Cardiac septum (tissue), 1 donor: ENCODE data around the gene AOC2. TPM values are rescaled to one million over a fixed set of nuclear protein-coding genes. Genes with fewer than 3 reads are reported as not detected.
"Not testable (repeated sequence)": the region's sequence is repeated elsewhere in the genome, so short reads cannot be mapped to it uniquely, and the experiment has no call there.

Experiments used
- DNase-seq: peaks from one replicate; pipeline ENCODE4 v3.0.0-alpha.2; 2020; ENCODE audit warnings: low spot score
- intact Hi-C: fragments of 100-400 bp; cut with DNase I; formaldehyde crosslinking; loops from one replicate; pipeline ENCODE4 v1.14.0; 2022
- microRNA-seq: library from miRNA; unstranded; fragments of <30 nt; microRNA quantifications from one replicate; pipeline ENCODE4 v1.2.0, GENCODE V29; 2020
- total RNA-seq: library from RNA; stranded (reverse); fragmentation: NEBNext Ultra II Directional; extraction: Animal tissue kit (Norgen Biotek cat#: 25700); gene quantifications from one replicate; pipeline ENCODE4 v1.2.1, GENCODE V29; 2021
- donor health status: DM: no; HTN: no; CAD: no.

The AOC2 gene
- total RNA-seq, 1 donor from 2014 or later = 0.89 TPM

DNA sequence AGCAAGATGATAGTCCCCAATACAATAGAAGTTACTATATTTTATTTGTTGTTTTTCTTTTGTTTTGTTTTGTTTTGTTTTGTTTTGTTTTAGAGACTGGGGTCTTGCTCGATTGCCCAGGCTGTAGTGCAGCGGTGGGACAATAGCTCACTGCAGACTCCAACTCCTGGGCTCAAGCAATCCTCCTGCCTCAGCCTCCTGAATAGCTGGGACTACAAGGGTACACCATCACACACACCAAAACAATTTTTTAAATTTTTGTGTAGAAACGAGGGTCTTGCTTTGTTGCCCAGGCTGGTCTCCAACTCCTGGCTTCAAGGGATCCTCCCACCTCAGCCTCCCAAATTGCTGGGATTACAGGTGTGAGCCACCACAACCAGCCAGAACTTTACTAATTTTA, 55.6 kb downstream of the AOC2 start:
- peak; percentile 24 for DNase-seq
- intact Hi-C loops = not testable (repeated sequence)

Small RNAs within 50 kb of the gene (microRNA-seq; reads per million reads assigned to microRNA genes)
- not detected for gene MIR6781

Other genes starting within 250 kb of the AOC2 start
- gene RETREG3, start 235.2 kb upstream of the AOC2 start, total RNA-seq = 21.3 TPM
- 45.6 TPM for gene TUBG1, start 234.9 kb upstream of the AOC2 start, total RNA-seq
- 21.9 TPM for gene TUBG2, start 185.3 kb upstream of the AOC2 start, total RNA-seq
- 20.2 TPM for gene PLEKHH3, start 167.6 kb upstream of the AOC2 start, total RNA-seq
- gene CCR10, start 162.7 kb upstream of the AOC2 start, total RNA-seq = 1.2 TPM
- 7.0 TPM for gene CNTNAP1, start 162.0 kb upstream of the AOC2 start, total RNA-seq
- gene EZH1, start 99.5 kb upstream of the AOC2 start, total RNA-seq = 45.4 TPM
- 45.8 TPM for gene RAMP2, start 83.4 kb upstream of the AOC2 start, total RNA-seq
- gene VPS25, start 71.1 kb upstream of the AOC2 start, total RNA-seq = 32.3 TPM
- gene WNK4, start 64.0 kb upstream of the AOC2 start, total RNA-seq = not detected
- 61.4 TPM for gene COA3, start 45.9 kb upstream of the AOC2 start, total RNA-seq
- not detected for gene CNTD1, start 45.7 kb upstream of the AOC2 start, total RNA-seq
- 84.3 TPM for gene BECN1, start 20.3 kb upstream of the AOC2 start, total RNA-seq
- 66.9 TPM for gene PSME3, start 11.2 kb upstream of the AOC2 start, total RNA-seq
- gene AOC3, start 6.6 kb downstream of the AOC2 start, total RNA-seq = 12.9 TPM
- gene G6PC1, start 56.2 kb downstream of the AOC2 start, total RNA-seq = not detected
- gene AARSD1, start 119.9 kb downstream of the AOC2 start, total RNA-seq = 27.0 TPM
- 51.2 TPM for gene PTGES3L, start 135.5 kb downstream of the AOC2 start, total RNA-seq
- 14.8 TPM for gene RUNDC1, start 136.0 kb downstream of the AOC2 start, total RNA-seq
- 536 TPM for gene RPL27, start 153.8 kb downstream of the AOC2 start, total RNA-seq
- 13.7 TPM for gene IFI35, start 162.2 kb downstream of the AOC2 start, total RNA-seq
- gene VAT1, start 177.8 kb downstream of the AOC2 start, total RNA-seq = 81.3 TPM
- 0.89 TPM for gene RND2, start 180.7 kb downstream of the AOC2 start, total RNA-seq